Measurements from ENCODE around the gene SLC7A1. TPM values are rescaled to one million over a fixed set of nuclear protein-coding genes. Genes with fewer than 3 reads are reported as not detected.

SLC7A1 gene
- total and polyA plus RNA-seq, 2 of the 13 experiments (the other 11 are each of a cell fraction or from before 2014, with no cell fraction given), result 14.5 to 15.3 TPM

- Histone ChIP-seq H3K27me3 (ENCODE audit: control insufficient read depth in 1 of 2, insufficient read depth in 2 of 2, low read length in 2 of 2) (peaks cover 3 to 45% of the 10 kb centered on the region in 2 experiments; a peak in 4 of 5 replicates), H3K4me1 (ENCODE audit: insufficient read depth, low read length) (peaks cover 9% of the 10 kb centered on the region; the same call in 1 of the 2 replicates), H3K4me3 (replicated peaks in 1 of 3; ENCODE audit: insufficient read depth in 1 of 3, low read depth in 2 of 3, low read length in 3 of 3) (no peak overlapping the region), H2AFZ (ENCODE audit: low read length) (no peak overlapping the region), H4K20me1 (ENCODE audit: insufficient read depth, low read length) (no peaks in the 10 kb centered on the region), H3K4me2 (ENCODE audit: low read depth, low read length) (no peak overlapping the region), H3K36me3 (replicated peaks in 1 of 2; ENCODE audit: control insufficient read depth in 1 of 2, insufficient read depth in 2 of 2, low read length in 2 of 2) (no peaks in the 10 kb centered on the region), H3K9me3 (ENCODE audit: low read length) (no peaks in the 10 kb centered on the region), H3K79me2 (ENCODE audit: insufficient read depth, low read length) (no peaks in the 10 kb centered on the region), H3K9ac (ENCODE audit: insufficient read depth, low read depth, low read length) (no peak overlapping the region), H3K27ac (ENCODE audit: extremely low read length, insufficient read depth, low read length) (no peak overlapping the region)
- TF ChIP-seq ELF4 (CRISPR knock-in tag; IDR thresholded peaks at IDR 0.05; ENCODE audit: borderline replicate concordance), result no peak
- TF ChIP-seq, protein P1, sequence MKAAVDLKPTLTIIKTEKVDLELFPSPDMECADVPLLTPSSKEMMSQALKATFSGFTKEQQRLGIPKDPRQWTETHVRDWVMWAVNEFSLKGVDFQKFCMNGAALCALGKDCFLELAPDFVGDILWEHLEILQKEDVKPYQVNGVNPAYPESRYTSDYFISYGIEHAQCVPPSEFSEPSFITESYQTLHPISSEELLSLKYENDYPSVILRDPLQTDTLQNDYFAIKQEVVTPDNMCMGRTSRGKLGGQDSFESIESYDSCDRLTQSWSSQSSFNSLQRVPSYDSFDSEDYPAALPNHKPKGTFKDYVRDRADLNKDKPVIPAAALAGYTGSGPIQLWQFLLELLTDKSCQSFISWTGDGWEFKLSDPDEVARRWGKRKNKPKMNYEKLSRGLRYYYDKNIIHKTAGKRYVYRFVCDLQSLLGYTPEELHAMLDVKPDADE (CRISPR knock-in tag; IDR thresholded peaks at IDR 0.05), result no peak
- TF ChIP-seq BRCA1 (CRISPR knock-in tag; IDR thresholded peaks at IDR 0.05), result no peak
- no peak for TF ChIP-seq HNF4A (CRISPR knock-in tag; IDR thresholded peaks at IDR 0.05)
- no peak for TF ChIP-seq TIGD3 (CRISPR knock-in tag; IDR thresholded peaks at IDR 0.05; ENCODE audit: borderline replicate concordance)
- no peak for TF ChIP-seq ZFP36L1 (CRISPR knock-in tag; IDR thresholded peaks at IDR 0.05)
- TF ChIP-seq SCMH1 (CRISPR knock-in tag; IDR thresholded peaks at IDR 0.05; ENCODE audit: borderline replicate concordance), result no peak
- TF ChIP-seq, protein P2, sequence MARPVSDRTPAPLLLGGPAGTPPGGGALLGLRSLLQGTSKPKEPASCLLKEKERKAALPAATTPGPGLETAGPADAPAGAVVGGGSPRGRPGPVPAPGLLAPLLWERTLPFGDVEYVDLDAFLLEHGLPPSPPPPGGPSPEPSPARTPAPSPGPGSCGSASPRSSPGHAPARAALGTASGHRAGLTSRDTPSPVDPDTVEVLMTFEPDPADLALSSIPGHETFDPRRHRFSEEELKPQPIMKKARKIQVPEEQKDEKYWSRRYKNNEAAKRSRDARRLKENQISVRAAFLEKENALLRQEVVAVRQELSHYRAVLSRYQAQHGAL (CRISPR knock-in tag; IDR thresholded peaks at IDR 0.05; ENCODE audit: not compliant biosample characterization), result no peak
- no peak for TF ChIP-seq KDM2A (CRISPR knock-in tag; IDR thresholded peaks at IDR 0.05; ENCODE audit: borderline replicate concordance, low read depth)
- no peak for TF ChIP-seq TFDP1 (CRISPR knock-in tag; IDR thresholded peaks at IDR 0.05; ENCODE audit: borderline replicate concordance)
- POLR2A ChIA-PET, result no interaction called here
- FAIRE-seq (no peak), ATAC-seq (no peak), DNase-seq (ENCODE audit: low spot score) (no peak)
- in situ Hi-C loops (cut with HindIII; ENCODE audit: extremely low pct_ligation_motif_present, low pct_unique_long_range_greater_than_20kb), result no loop called here
- CTCF ChIA-PET (ENCODE audit: low intra/inter-chr PET ratio, low total read pairs), result no interaction called here
- intact Hi-C loops (cut with micrococcal nuclease; ENCODE audit: unreplicated experiment), result no loop called here
- 10% methylated on average over 3 of the region's 7 CpGs for WGBS (ENCODE audit: low lambda C conversion rate)
- BruUV-seq (replicated peaks), result no TSS peak
Measured at GRCh38 chr13:29484236-29484635, 111.3 kb downstream of the SLC7A1 start.
